MM.1S (cell line): Measurements from ENCODE around the gene APBB1IP.
A peak's percentile ranks its signal among the peaks of the same experiment; 100 is the strongest.

ENCODE experiments used
- DNase-seq: peaks from one replicate; pipeline ENCODE4 v3.0.0-alpha.2; 2015
- H2AFZ ChIP-seq: fragments of 300-600 bp; sonication (generic); 2 replicates; pipeline ENCODE4 v1.6.0; 2016; ENCODE audit warnings: antibody characterized with exemption, low read length
- H3F3A ChIP-seq: fragments of 300-600 bp; sonication (generic); 2 replicates; pipeline ENCODE4 v1.6.1; 2016; ENCODE audit warnings: mild to moderate bottlenecking, antibody characterized with exemption, low read length, moderate library complexity, mixed read lengths; ENCODE audit not compliant: insufficient read depth
- H3K27ac ChIP-seq: fragments of 300-600 bp; sonication (generic); 2 replicates; pipeline ENCODE4 v1.5.1; 2016; ENCODE audit warnings: mild to moderate bottlenecking, low read length
- H3K27me3 ChIP-seq: fragments of 300-600 bp; sonication (generic); replicated peaks from 2 replicates; pipeline ENCODE4 v1.6.0; 2016; ENCODE audit warnings: low read length; ENCODE audit not compliant: insufficient read depth
- H3K36me3 ChIP-seq: fragments of 300-600 bp; sonication (generic); replicated peaks from 2 replicates; pipeline ENCODE4 v1.6.1; 2016; ENCODE audit warnings: mild to moderate bottlenecking, low read length, mixed read lengths; ENCODE audit not compliant: insufficient read depth
- H3K4me1 ChIP-seq: fragments of 300-600 bp; sonication (generic); 2 replicates; pipeline ENCODE4 v1.6.1; 2016; ENCODE audit warnings: low read length, mixed read lengths
- H3K4me2 ChIP-seq: fragments of 300-600 bp; sonication (generic); 2 replicates; pipeline ENCODE4 v1.6.0; 2016; ENCODE audit warnings: low read depth, low read length
- H3K4me3 ChIP-seq: fragments of 300-600 bp; sonication (generic); 2 replicates; pipeline ENCODE4 v1.5.1; 2016; ENCODE audit warnings: low read length, mixed read lengths
- H3K79me2 ChIP-seq: fragments of 300-600 bp; sonication (generic); 2 replicates; pipeline ENCODE4 v1.6.1; 2016; ENCODE audit warnings: mixed run types, low read length, mixed read lengths
- H3K9ac ChIP-seq: fragments of 300-600 bp; sonication (generic); 2 replicates; pipeline ENCODE4 v1.6.1; 2016; ENCODE audit warnings: low read length, mixed read lengths
- H3K9me2 ChIP-seq: fragments of 300-600 bp; sonication (generic); replicated peaks from 2 replicates; pipeline ENCODE4 v1.6.1; 2016; ENCODE audit warnings: mild to moderate bottlenecking, low read length, mixed read lengths; ENCODE audit not compliant: insufficient read depth
- H3K9me3 ChIP-seq: fragments of 300-600 bp; sonication (generic); replicated peaks from 2 replicates; pipeline ENCODE4 v1.6.1; 2016; ENCODE audit warnings: mild to moderate bottlenecking, low read length, mixed read lengths; ENCODE audit not compliant: insufficient read depth
- H4K20me1 ChIP-seq: fragments of 300-600 bp; sonication (generic); 2 replicates; pipeline ENCODE4 v1.6.1; 2016; ENCODE audit warnings: mild to moderate bottlenecking, low read length, moderate library complexity, mixed read lengths; ENCODE audit not compliant: insufficient read depth
- CTCF ChIP-seq: fragments of 300-600 bp; sonication (generic); IDR thresholded peaks from 2 replicates; pipeline ENCODE4 v1.5.1; 2016; ENCODE audit warnings: antibody characterized with exemption, low read length, mixed read lengths
- EZH2 ChIP-seq: fragments of 300-600 bp; sonication (generic); optimal IDR thresholded peaks from 2 replicates; pipeline ENCODE3; 2017; ENCODE audit warnings: low read depth, mild to moderate bottlenecking, antibody characterized with exemption, low read length, mixed read lengths
- EZH2phosphoT487 ChIP-seq: fragments of 300-600 bp; sonication (generic); IDR thresholded peaks from 2 replicates; pipeline ENCODE4 v1.6.1; 2018; ENCODE audit warnings: antibody characterized with exemption, low read length

Gene APBB1IP

DNA sequence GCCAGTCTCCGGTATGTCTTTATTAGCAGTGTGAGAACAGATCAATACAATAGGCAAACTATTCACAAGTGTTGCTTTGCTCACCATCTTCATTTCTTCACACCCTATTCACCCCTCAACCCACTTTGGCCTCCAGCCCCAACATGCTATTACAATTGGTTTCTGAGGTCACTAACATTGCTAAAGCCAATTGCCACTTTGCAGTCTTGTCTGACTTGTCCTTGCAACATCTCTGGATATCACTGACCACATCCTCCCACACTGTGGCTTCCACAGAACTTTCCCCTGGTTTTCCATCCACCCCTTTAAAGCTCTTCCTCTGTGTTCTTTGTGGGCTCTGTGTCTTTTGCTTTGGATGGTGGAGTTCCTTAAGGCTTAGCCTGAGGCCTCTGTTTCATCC, 5.2 kb upstream of the APBB1IP start:
- no peak for DNase-seq
- Histone ChIP-seq H3F3A (peaks cover 12% of the 10 kb centered on the region), H3K4me3 (no peak overlapping the region), H4K20me1 (no peaks in the 10 kb centered on the region), H3K36me3 (no peaks in the 10 kb centered on the region), H3K79me2 (no peaks in the 10 kb centered on the region), H3K27ac (no peak overlapping the region), H3K4me1 (peaks cover 11% of the 10 kb centered on the region), H2AFZ (no peak overlapping the region), H3K9ac (no peak overlapping the region), H3K9me3 (no peaks in the 10 kb centered on the region), H3K9me2 (no peaks in the 10 kb centered on the region), H3K4me2 (no peak overlapping the region), H3K27me3 (no peaks in the 10 kb centered on the region)
- TF ChIP-seq EZH2 = no peak
- no peak for TF ChIP-seq EZH2phosphoT487
- no peak for TF ChIP-seq CTCF

DNA sequence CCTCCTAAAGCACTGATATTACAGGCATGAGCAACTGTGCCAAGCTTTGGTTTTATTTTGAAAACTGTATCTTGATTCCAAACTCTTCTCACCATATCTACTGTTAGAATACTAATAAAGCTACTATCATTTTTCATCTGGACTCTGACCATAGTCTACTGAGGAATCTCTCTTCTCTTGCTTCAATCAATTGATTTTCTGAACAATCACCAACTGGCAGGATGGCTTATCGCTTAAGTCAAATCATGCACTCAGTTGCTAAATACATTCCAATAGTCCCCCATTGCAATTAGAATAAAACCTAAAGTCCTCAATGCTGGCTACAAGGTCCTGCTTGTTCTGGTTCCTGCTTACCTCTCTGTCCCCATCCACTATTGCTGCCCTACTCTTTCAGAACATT, 2.3 kb upstream of the APBB1IP start:
- TF ChIP-seq EZH2 = no peak
- no peak for TF ChIP-seq EZH2phosphoT487
- no peak for TF ChIP-seq CTCF
- Histone ChIP-seq H3K4me2 (no peak overlapping the region), H2AFZ (no peak overlapping the region), H4K20me1 (no peaks in the 10 kb centered on the region), H3K4me3 (no peak overlapping the region), H3K9ac (no peak overlapping the region), H3K4me1 (peaks cover 7% of the 10 kb centered on the region), H3K27ac (no peak overlapping the region), H3F3A (peaks cover 14% of the 10 kb centered on the region), H3K36me3 (no peaks in the 10 kb centered on the region), H3K9me2 (no peaks in the 10 kb centered on the region), H3K79me2 (no peaks in the 10 kb centered on the region), H3K9me3 (no peaks in the 10 kb centered on the region), H3K27me3 (no peaks in the 10 kb centered on the region)
- no peak for DNase-seq

GRCh38 chr10:26436848-26437247, 1.3 kb upstream of the APBB1IP start:
- Histone ChIP-seq H3K4me1 (peaks cover 3% of the 10 kb centered on the region), H4K20me1 (no peaks in the 10 kb centered on the region), H3K4me2 (peak overlapping the region; percentile 69; the same call in 1 of the 2 replicates), H3K9ac (no peak overlapping the region), H2AFZ (no peak overlapping the region), H3K9me2 (no peaks in the 10 kb centered on the region), H3K36me3 (no peaks in the 10 kb centered on the region), H3K4me3 (no peak overlapping the region), H3K9me3 (no peaks in the 10 kb centered on the region), H3K27ac (peak overlapping the region; percentile 73; the same call in 1 of the 2 replicates), H3K79me2 (no peaks in the 10 kb centered on the region), H3K27me3 (no peaks in the 10 kb centered on the region), H3F3A (peaks cover 14% of the 10 kb centered on the region)
- DNase-seq = no peak
- no peak for TF ChIP-seq EZH2
- no peak for TF ChIP-seq EZH2phosphoT487
- TF ChIP-seq CTCF = no peak
